Transverse colon (tissue), 1 donor: ENCODE data around the gene TOR1AIP1.

Source experiments
- EP300 ChIP-seq: sonication (generic); formaldehyde crosslinking; IDR thresholded peaks from one replicate; pipeline ENCODE4 v1.6.1; 2017; ENCODE audit warnings: antibody characterized with exemption, low read depth
- POLR2A ChIP-seq: fragments of 450-650 bp; IDR thresholded peaks from one replicate; pipeline ENCODE4 v1.6.1; 2016; ENCODE audit warnings: antibody characterized with exemption, mild to moderate bottlenecking, moderate library complexity

GRCh38 chr1:179926850-179927205, 44.7 kb downstream of the TOR1AIP1 start:
- TF ChIP-seq POLR2A = no peak
- TF ChIP-seq EP300 = no peak
